GM18870 (cell line): ENCODE measurements around the gene TMC7.
"Not testable (repeated sequence)": the region's sequence is repeated elsewhere in the genome, so short reads cannot be mapped to it uniquely, and the experiment has no call there.

ENCODE experiments used
- ATAC-seq: cut with Tn5 transposase; IDR thresholded peaks from one replicate; pipeline ENCODE4 v1.9.1; 2021; ENCODE audit warnings: moderate library complexity; ENCODE audit not compliant: unreplicated experiment

Gene TMC7

GRCh38 chr16:18979936-18980335 lies 3.8 kb upstream of the TMC7 start:
- ATAC-seq: no peak

GRCh38 chr16:18984435-18985005 lies 786 bp downstream of the TMC7 start:
- no peak for ATAC-seq

- ATAC-seq: not testable (repeated sequence)
Observed at GRCh38 chr16:18985256-18985655, 1.5 kb downstream of the TMC7 start.

- ATAC-seq: not testable (repeated sequence)
Observed at GRCh38 chr16:18991731-18992130, 8.0 kb downstream of the TMC7 start.

GRCh38 chr16:18993531-18993930 lies 9.8 kb downstream of the TMC7 start:
- not testable (repeated sequence) for ATAC-seq

- not testable (repeated sequence) for ATAC-seq
Observed at GRCh38 chr16:18994181-18994580, 10.4 kb downstream of the TMC7 start.

- not testable (repeated sequence) for ATAC-seq
Observed at GRCh38 chr16:18995406-18995805, 11.7 kb downstream of the TMC7 start.

GRCh38 chr16:18996536-18996935 lies 12.8 kb downstream of the TMC7 start:
- not testable (repeated sequence) for ATAC-seq

- ATAC-seq: not testable (repeated sequence)
Observed at GRCh38 chr16:18997001-18997400, 13.3 kb downstream of the TMC7 start.

- ATAC-seq: no peak
Observed at GRCh38 chr16:18999045-18999393, 15.3 kb downstream of the TMC7 start.

- no peak for ATAC-seq
Observed at GRCh38 chr16:19001788-19002187, 18.1 kb downstream of the TMC7 start.

GRCh38 chr16:19003935-19004334 lies 20.2 kb downstream of the TMC7 start:
- no peak for ATAC-seq

GRCh38 chr16:19005561-19006445 lies 22.1 kb downstream of the TMC7 start:
- no peak for ATAC-seq

GRCh38 chr16:19006446-19007315 lies 22.9 kb downstream of the TMC7 start:
- no peak for ATAC-seq

- ATAC-seq: no peak
Observed at GRCh38 chr16:19008245-19009169, 24.8 kb downstream of the TMC7 start.

- no peak for ATAC-seq
Observed at GRCh38 chr16:19011169-19011731, 27.5 kb downstream of the TMC7 start.

- no peak for ATAC-seq
Observed at GRCh38 chr16:19014461-19014860, 30.7 kb downstream of the TMC7 start.

- no peak for ATAC-seq
Observed at GRCh38 chr16:19017179-19017578, 33.4 kb downstream of the TMC7 start.

GRCh38 chr16:19020689-19021088 lies 37.0 kb downstream of the TMC7 start:
- ATAC-seq: no peak

- no peak for ATAC-seq
Observed at GRCh38 chr16:19021747-19022146, 38.0 kb downstream of the TMC7 start.
